Measurements from ENCODE around the gene FSTL4. TPM values are rescaled to one million over a fixed set of nuclear protein-coding genes. Genes with fewer than 3 reads are reported as not detected.
A peak's percentile ranks its signal among the peaks of the same experiment; 100 is the strongest.

Gene FSTL4
- total and polyA plus RNA-seq, 12 donors, result 0.48 to 5.2 (median 2.3) TPM

GRCh38 chr5:133285583-133286021 lies 326.7 kb downstream of the FSTL4 start:
- TF ChIP-seq CTCF (IDR thresholded peaks at IDR 0.05) (no peak), POLR2A (IDR thresholded peaks at IDR 0.05) (no peak)
- WGBS, 4 donors, result 65 to 83% (median 75%) methylated on average over 6 to 7 of the region's 7 CpGs
- Histone ChIP-seq H3K9me3 (replicated peaks in 1 of 3) (no peaks in the 10 kb centered on the region), H3K27ac (no peak overlapping the region), H3K36me3 (replicated peaks in 1 of 2) (no peaks in the 10 kb centered on the region), H3K4me1 (replicated peaks in 1 of 2) (no peaks in the 10 kb centered on the region), H3K27me3 (no peaks in the 10 kb centered on the region), H3K4me3 (no peak overlapping the region)
- peak in 6 of 7 donors; percentile 15 to 51 (median 26) for DNase-seq
- intact Hi-C loops (cut with DNase I), result loop anchor here in 1 of 2 donors (5.0 kb wide), 1 partner anchor 173 kb away; no protein-coding TSS in a partner anchor

GRCh38 chr5:133284306-133284705 lies 328.0 kb downstream of the FSTL4 start:
- H3K9me3 ChIP-seq (replicated peaks in 1 of 3), result no peaks in the 10 kb centered on the region
- no peak for DNase-seq
- H3K4me3 ChIP-seq, result no peak overlapping the region
- WGBS, 4 donors, result 75 to 93% (median 86%) methylated on average over 3 of the region's 3 CpGs
- TF ChIP-seq POLR2A (IDR thresholded peaks at IDR 0.05), result no peak
- TF ChIP-seq CTCF (IDR thresholded peaks at IDR 0.05), result no peak
- H3K4me1 ChIP-seq (replicated peaks in 1 of 2), result no peaks in the 10 kb centered on the region
- no peaks in the 10 kb centered on the region for H3K27me3 ChIP-seq
- no peak overlapping the region for H3K27ac ChIP-seq
- intact Hi-C loops (cut with DNase I), result no loop called here
- no peaks in the 10 kb centered on the region for H3K36me3 ChIP-seq (replicated peaks in 1 of 2)

GRCh38 chr5:133278317-133278716 lies 334.0 kb downstream of the FSTL4 start:
- no peak for TF ChIP-seq CTCF (IDR thresholded peaks at IDR 0.05)
- no peak for TF ChIP-seq POLR2A (IDR thresholded peaks at IDR 0.05)
- Histone ChIP-seq H3K27ac (no peak overlapping the region), H3K4me3 (no peak overlapping the region), H3K36me3 (replicated peaks in 1 of 2) (no peaks in the 10 kb centered on the region), H3K9me3 (replicated peaks in 1 of 3) (no peaks in the 10 kb centered on the region), H3K27me3 (no peaks in the 10 kb centered on the region), H3K4me1 (replicated peaks in 1 of 2) (no peaks in the 10 kb centered on the region)
- WGBS, 4 donors, result 85 to 100% (median 86%) methylated on average over 3 to 4 of the region's 4 CpGs
- no peak for DNase-seq
- intact Hi-C loops (cut with DNase I), result no loop called here

GRCh38 chr5:133277744-133278143 lies 334.6 kb downstream of the FSTL4 start:
- no peaks in the 10 kb centered on the region for H3K9me3 ChIP-seq (replicated peaks in 1 of 3)
- H3K27me3 ChIP-seq, result no peaks in the 10 kb centered on the region
- 73 to 91% (median 88%) methylated on average over 6 to 8 of the region's 8 CpGs; no CpG with 5 or more reads in 1 of the 4 donors for WGBS, 4 donors
- no peak overlapping the region for H3K4me3 ChIP-seq
- no peaks in the 10 kb centered on the region for H3K4me1 ChIP-seq (replicated peaks in 1 of 2)
- no peaks in the 10 kb centered on the region for H3K36me3 ChIP-seq (replicated peaks in 1 of 2)
- no peak for DNase-seq
- H3K27ac ChIP-seq, result no peak overlapping the region
- TF ChIP-seq CTCF (IDR thresholded peaks at IDR 0.05), result no peak
- no peak for TF ChIP-seq POLR2A (IDR thresholded peaks at IDR 0.05)
- intact Hi-C loops (cut with DNase I), result no loop called here
